AG09309 (cell line): ENCODE results near the gene EFHC2.

Source experiments
- DNase-seq: peaks from one replicate; pipeline ENCODE4 v3.0.0-alpha.2; 2010; ENCODE audit warnings: low read depth
- H3K4me3 ChIP-seq: 2 replicates; pipeline ENCODE4 v1.5.1; 2011; ENCODE audit warnings: mild to moderate bottlenecking, low read depth, low read length, moderate library complexity; ENCODE audit not compliant: control insufficient read depth
- CTCF ChIP-seq: IDR thresholded peaks from 2 replicates; pipeline ENCODE4 v1.5.1; 2011; ENCODE audit warnings: mild to moderate bottlenecking, low read depth, low read length, inconsistent platforms; ENCODE audit not compliant: insufficient read depth, control insufficient read depth; ENCODE audit errors: missing control alignments

EFHC2 gene

GRCh38 chrX:44344194-44344593 is 722 bp upstream of the EFHC2 start:
- TF ChIP-seq CTCF = no peak
- no peak for DNase-seq
- no peak overlapping the region for H3K4me3 ChIP-seq

GRCh38 chrX:44342866-44343265 is 606 bp downstream of the EFHC2 start:
- TF ChIP-seq CTCF = no peak
- DNase-seq = no peak
- H3K4me3 ChIP-seq = no peak overlapping the region

GRCh38 chrX:44338361-44338760 is 5.1 kb downstream of the EFHC2 start:
- no peak overlapping the region for H3K4me3 ChIP-seq
- TF ChIP-seq CTCF = no peak
- DNase-seq = no peak

- DNase-seq = no peak
- no peak overlapping the region for H3K4me3 ChIP-seq
- no peak for TF ChIP-seq CTCF
Measured at GRCh38 chrX:44332437-44332836, 11.0 kb downstream of the EFHC2 start.

- DNase-seq = no peak
- no peak overlapping the region for H3K4me3 ChIP-seq
- no peak for TF ChIP-seq CTCF
Measured at GRCh38 chrX:44330227-44330626, 13.2 kb downstream of the EFHC2 start.

GRCh38 chrX:44319550-44319949 is 23.9 kb downstream of the EFHC2 start:
- no peak overlapping the region for H3K4me3 ChIP-seq
- DNase-seq = no peak
- TF ChIP-seq CTCF = no peak

GRCh38 chrX:44317181-44317580 is 26.3 kb downstream of the EFHC2 start:
- TF ChIP-seq CTCF = no peak
- H3K4me3 ChIP-seq = no peak overlapping the region
- no peak for DNase-seq
